ENCODE data around the gene PALD1.
A peak's percentile ranks its signal among the peaks of the same experiment; 100 is the strongest.

The PALD1 gene

GRCh38 chr10:70503776-70504175 lies 25.2 kb downstream of the PALD1 start:
- DNase-seq (ENCODE audit: low read depth, low spot score): no peak
- TF ChIP-seq CTCF (IDR thresholded peaks at IDR 0.05; ENCODE audit: low read depth, low read length): no peak
- no peak overlapping the region for H3K4me3 ChIP-seq (ENCODE audit: low read depth, low read length)
- in situ Hi-C loops (cut with HindIII; ENCODE audit: low sequenced_read_pairs): no loop called here

GRCh38 chr10:70504521-70505358 lies 26.2 kb downstream of the PALD1 start:
- in situ Hi-C loops (cut with HindIII; ENCODE audit: low sequenced_read_pairs): no loop called here
- DNase-seq (ENCODE audit: low read depth, low spot score): no peak

GRCh38 chr10:70505908-70506307 lies 27.3 kb downstream of the PALD1 start:
- no peak for TF ChIP-seq CTCF (IDR thresholded peaks at IDR 0.05; ENCODE audit: low read depth, low read length)
- DNase-seq (ENCODE audit: low read depth, low spot score): no peak
- no peak overlapping the region for H3K4me3 ChIP-seq (ENCODE audit: low read depth, low read length)
- in situ Hi-C loops (cut with HindIII; ENCODE audit: low sequenced_read_pairs): no loop called here

More at GRCh38 chr10:70504521-70505358, 26.2 kb downstream of the PALD1 start:
- TF ChIP-seq CTCF (IDR thresholded peaks at IDR 0.05; ENCODE audit: low read depth, low read length): no peak
- H3K4me3 ChIP-seq (ENCODE audit: low read depth, low read length): no peak overlapping the region

- no peak for DNase-seq (ENCODE audit: low read depth, low spot score)
- TF ChIP-seq CTCF (IDR thresholded peaks at IDR 0.05; ENCODE audit: low read depth, low read length): no peak
- in situ Hi-C loops (cut with HindIII; ENCODE audit: low sequenced_read_pairs): no loop called here
- no peak overlapping the region for H3K4me3 ChIP-seq (ENCODE audit: low read depth, low read length)
Observed at GRCh38 chr10:70507966-70508365, 29.4 kb downstream of the PALD1 start.

- peak; percentile 36 for DNase-seq (ENCODE audit: low read depth, low spot score)
- in situ Hi-C loops (cut with HindIII; ENCODE audit: low sequenced_read_pairs): no loop called here
- no peak overlapping the region for H3K4me3 ChIP-seq (ENCODE audit: low read depth, low read length)
- TF ChIP-seq CTCF (IDR thresholded peaks at IDR 0.05; ENCODE audit: low read depth, low read length): peak; percentile 8
Observed at GRCh38 chr10:70508912-70509756, 30.6 kb downstream of the PALD1 start.

- no peak for TF ChIP-seq CTCF (IDR thresholded peaks at IDR 0.05; ENCODE audit: low read depth, low read length)
- in situ Hi-C loops (cut with HindIII; ENCODE audit: low sequenced_read_pairs): no loop called here
- no peak overlapping the region for H3K4me3 ChIP-seq (ENCODE audit: low read depth, low read length)
- no peak for DNase-seq (ENCODE audit: low read depth, low spot score)
Observed at GRCh38 chr10:70509757-70510147, 31.2 kb downstream of the PALD1 start.
